ENCODE data around the gene DDX17.

- no peak for TF ChIP-seq JUN (CRISPR knock-in tag; IDR thresholded peaks at IDR 0.05)
- TF ChIP-seq CTCF (IDR thresholded peaks at IDR 0.05) = no peak
- TF ChIP-seq AFF4 (CRISPR knock-in tag; IDR thresholded peaks at IDR 0.05; ENCODE audit: borderline replicate concordance) = no peak
- TF ChIP-seq TEAD1 (CRISPR knock-in tag; IDR thresholded peaks at IDR 0.05) = no peak
- no peak for TF ChIP-seq E2F4 (CRISPR knock-in tag; IDR thresholded peaks at IDR 0.05; ENCODE audit: borderline replicate concordance, low read depth)
- TF ChIP-seq SP1 (CRISPR knock-in tag; conservative IDR thresholded peaks at IDR 0.05) = no peak
- TF ChIP-seq ATF3 (CRISPR knock-in tag; conservative IDR thresholded peaks at IDR 0.05) = no peak
- no peak for TF ChIP-seq ELF4 (CRISPR knock-in tag; IDR thresholded peaks at IDR 0.05; ENCODE audit: low read depth)
- TF ChIP-seq ZNF512 (CRISPR knock-in tag; IDR thresholded peaks at IDR 0.05; ENCODE audit: borderline replicate concordance) = no peak
These were observed 56.3 kb downstream of the DDX17 start for GRCh38 chr22:38449776-38450175.

All from WTC11 (cell line).